Karpas-422 (cell line): ENCODE results near the gene KLHL30. TPM values are rescaled to one million over a fixed set of nuclear protein-coding genes. Genes with fewer than 3 reads are reported as not detected.

Source experiments
- DNase-seq: peaks from one replicate; pipeline ENCODE4 v3.0.0-alpha.2; 2015
- H2AFZ ChIP-seq: fragments of 200-600 bp; sonication (generic); 2 replicates; pipeline ENCODE4 v1.6.1; 2014; ENCODE audit warnings: antibody characterized with exemption, low read length, mixed read lengths
- H3K27ac ChIP-seq: fragments of 200-600 bp; sonication (generic); 2 replicates; pipeline ENCODE4 v1.5.1; 2014; ENCODE audit warnings: mild to moderate bottlenecking, low read length, moderate library complexity
- H3K27me3 ChIP-seq: fragments of 200-600 bp; sonication (generic); 2 replicates; pipeline ENCODE4 v1.6.1; 2014; ENCODE audit warnings: low read length, mixed read lengths
- H3K36me3 ChIP-seq: fragments of 200-600 bp; sonication (generic); 2 replicates; pipeline ENCODE4 v1.6.1; 2014; ENCODE audit warnings: low read length, mixed read lengths; ENCODE audit not compliant: insufficient read depth
- H3K4me1 ChIP-seq: fragments of 200-600 bp; sonication (generic); 2 replicates; pipeline ENCODE4 v1.6.1; 2014; ENCODE audit warnings: mild to moderate bottlenecking, low read length, mixed read lengths
- H3K4me2 ChIP-seq: fragments of 200-600 bp; sonication (generic); 2 replicates; pipeline ENCODE4 v1.6.1; 2014; ENCODE audit warnings: low read length, low read depth, mild to moderate bottlenecking; ENCODE audit not compliant: poor library complexity, severe bottlenecking
- H3K4me3 ChIP-seq: fragments of 200-600 bp; sonication (generic); 2 replicates; pipeline ENCODE4 v1.5.1; 2014; ENCODE audit warnings: mild to moderate bottlenecking, antibody characterized with exemption, low read length, mixed read lengths
- H3K79me2 ChIP-seq: fragments of 200-600 bp; sonication (generic); 2 replicates; pipeline ENCODE4 v1.6.1; 2014; ENCODE audit warnings: mild to moderate bottlenecking, low read length, mixed read lengths
- H3K9ac ChIP-seq: fragments of 200-600 bp; sonication (generic); 2 replicates; pipeline ENCODE4 v1.6.0; 2014; ENCODE audit warnings: low read length
- H3K9me2 ChIP-seq: fragments of 200-600 bp; sonication (generic), shearing (Covaris generic); replicated peaks from 2 replicates; pipeline ENCODE4 v1.6.0; 2014; ENCODE audit warnings: mild to moderate bottlenecking, low read length, moderate library complexity; ENCODE audit not compliant: insufficient read depth
- H3K9me3 ChIP-seq: fragments of 300-700, 200-600 bp; sonication (generic); 2 replicates; pipeline ENCODE4 v1.6.1; 2014; ENCODE audit warnings: low read length, mixed read lengths
- H4K20me1 ChIP-seq: fragments of 200-600 bp; sonication (generic); 2 replicates; pipeline ENCODE4 v1.6.1; 2014; ENCODE audit warnings: mild to moderate bottlenecking, antibody characterized with exemption, low read length, low read depth; ENCODE audit not compliant: insufficient read depth
- total RNA-seq: library from RNA; depleted of rRNA; stranded (reverse); fragments of >200 nt; shearing (Covaris generic); gene quantifications from 2 replicates; pipeline ENCODE4 v1.2.3, GENCODE V29; 2014; ENCODE audit warnings: low replicate concordance

The KLHL30 gene
- total RNA-seq, 1 experiment from 2014 or later, result not detected

GRCh38 chr2:238132463-238133450 is 5.7 kb upstream of the KLHL30 start:
- no peak overlapping the region for H2AFZ ChIP-seq
- H3K27ac ChIP-seq, result no peak overlapping the region
- no peak overlapping the region for H3K4me2 ChIP-seq
- DNase-seq, result no peak
- H3K9me3 ChIP-seq, result no peaks in the 10 kb centered on the region
- no peaks in the 10 kb centered on the region for H3K4me1 ChIP-seq
- no peaks in the 10 kb centered on the region for H3K27me3 ChIP-seq
- no peaks in the 10 kb centered on the region for H4K20me1 ChIP-seq
- no peaks in the 10 kb centered on the region for H3K79me2 ChIP-seq
- no peaks in the 10 kb centered on the region for H3K9me2 ChIP-seq
- no peak overlapping the region for H3K4me3 ChIP-seq
- no peak overlapping the region for H3K9ac ChIP-seq
- H3K36me3 ChIP-seq, result no peaks in the 10 kb centered on the region

GRCh38 chr2:238133499-238134392 is 4.7 kb upstream of the KLHL30 start:
- Histone ChIP-seq H3K4me2 (no peak overlapping the region), H3K27me3 (no peaks in the 10 kb centered on the region), H3K9me2 (no peaks in the 10 kb centered on the region), H4K20me1 (no peaks in the 10 kb centered on the region), H3K9ac (no peak overlapping the region), H3K36me3 (no peaks in the 10 kb centered on the region), H3K4me1 (peaks cover 6% of the 10 kb centered on the region), H2AFZ (no peak overlapping the region), H3K27ac (no peak overlapping the region), H3K79me2 (no peaks in the 10 kb centered on the region), H3K4me3 (no peak overlapping the region), H3K9me3 (no peaks in the 10 kb centered on the region)
- no peak for DNase-seq

- Histone ChIP-seq H3K27me3 (no peaks in the 10 kb centered on the region), H3K4me3 (no peak overlapping the region), H3K9me2 (no peaks in the 10 kb centered on the region), H3K27ac (no peak overlapping the region), H3K79me2 (no peaks in the 10 kb centered on the region), H3K9me3 (no peaks in the 10 kb centered on the region), H4K20me1 (no peaks in the 10 kb centered on the region), H3K36me3 (no peaks in the 10 kb centered on the region), H3K4me2 (no peak overlapping the region), H2AFZ (no peak overlapping the region), H3K9ac (no peak overlapping the region), H3K4me1 (peaks cover 13% of the 10 kb centered on the region)
- DNase-seq, result no peak
Measured at GRCh38 chr2:238134393-238134785, 4.1 kb upstream of the KLHL30 start.

GRCh38 chr2:238135601-238136150 is 2.8 kb upstream of the KLHL30 start:
- Histone ChIP-seq H4K20me1 (no peaks in the 10 kb centered on the region), H3K9me3 (no peaks in the 10 kb centered on the region), H3K79me2 (no peaks in the 10 kb centered on the region), H3K27me3 (no peaks in the 10 kb centered on the region), H3K4me2 (no peak overlapping the region), H3K27ac (no peak overlapping the region), H3K36me3 (no peaks in the 10 kb centered on the region), H3K9ac (no peak overlapping the region), H3K9me2 (no peaks in the 10 kb centered on the region), H2AFZ (no peak overlapping the region), H3K4me3 (no peak overlapping the region), H3K4me1 (peaks cover 16% of the 10 kb centered on the region)
- no peak for DNase-seq

GRCh38 chr2:238136820-238137537 is 1.5 kb upstream of the KLHL30 start:
- Histone ChIP-seq H3K27me3 (no peaks in the 10 kb centered on the region), H3K36me3 (no peaks in the 10 kb centered on the region), H3K4me2 (no peak overlapping the region), H3K9ac (no peak overlapping the region), H3K4me3 (no peak overlapping the region), H3K79me2 (no peaks in the 10 kb centered on the region), H3K4me1 (peaks cover 16% of the 10 kb centered on the region), H2AFZ (no peak overlapping the region), H3K27ac (no peak overlapping the region), H3K9me3 (no peaks in the 10 kb centered on the region), H4K20me1 (no peaks in the 10 kb centered on the region), H3K9me2 (no peaks in the 10 kb centered on the region)
- no peak for DNase-seq

- Histone ChIP-seq H3K9me2 (no peaks in the 10 kb centered on the region), H3K4me2 (no peak overlapping the region), H4K20me1 (no peaks in the 10 kb centered on the region), H3K4me3 (no peak overlapping the region), H2AFZ (no peak overlapping the region), H3K27me3 (no peaks in the 10 kb centered on the region), H3K9me3 (no peaks in the 10 kb centered on the region), H3K4me1 (peaks cover 16% of the 10 kb centered on the region), H3K27ac (no peak overlapping the region), H3K9ac (no peak overlapping the region), H3K36me3 (no peaks in the 10 kb centered on the region), H3K79me2 (no peaks in the 10 kb centered on the region)
- no peak for DNase-seq
Measured at GRCh38 chr2:238137885-238138284, 583 bp upstream of the KLHL30 start.

- Histone ChIP-seq H4K20me1 (no peaks in the 10 kb centered on the region), H3K4me2 (peak overlapping the region; percentile 60), H3K4me3 (peak overlapping the region; percentile 38; the same call in 1 of the 2 replicates), H3K9ac (peak overlapping the region; percentile 14; the same call in 1 of the 2 replicates), H2AFZ (no peak overlapping the region), H3K27ac (no peak overlapping the region), H3K36me3 (no peaks in the 10 kb centered on the region), H3K9me3 (no peaks in the 10 kb centered on the region), H3K9me2 (no peaks in the 10 kb centered on the region), H3K27me3 (no peaks in the 10 kb centered on the region), H3K79me2 (no peaks in the 10 kb centered on the region), H3K4me1 (peaks cover 16% of the 10 kb centered on the region)
- DNase-seq, result peak; percentile 84
Measured at GRCh38 chr2:238139196-238140039, 950 bp downstream of the KLHL30 start.
